ENCODE data around the gene CRYBA2.

Gene CRYBA2, protein sequence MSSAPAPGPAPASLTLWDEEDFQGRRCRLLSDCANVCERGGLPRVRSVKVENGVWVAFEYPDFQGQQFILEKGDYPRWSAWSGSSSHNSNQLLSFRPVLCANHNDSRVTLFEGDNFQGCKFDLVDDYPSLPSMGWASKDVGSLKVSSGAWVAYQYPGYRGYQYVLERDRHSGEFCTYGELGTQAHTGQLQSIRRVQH

DNA sequence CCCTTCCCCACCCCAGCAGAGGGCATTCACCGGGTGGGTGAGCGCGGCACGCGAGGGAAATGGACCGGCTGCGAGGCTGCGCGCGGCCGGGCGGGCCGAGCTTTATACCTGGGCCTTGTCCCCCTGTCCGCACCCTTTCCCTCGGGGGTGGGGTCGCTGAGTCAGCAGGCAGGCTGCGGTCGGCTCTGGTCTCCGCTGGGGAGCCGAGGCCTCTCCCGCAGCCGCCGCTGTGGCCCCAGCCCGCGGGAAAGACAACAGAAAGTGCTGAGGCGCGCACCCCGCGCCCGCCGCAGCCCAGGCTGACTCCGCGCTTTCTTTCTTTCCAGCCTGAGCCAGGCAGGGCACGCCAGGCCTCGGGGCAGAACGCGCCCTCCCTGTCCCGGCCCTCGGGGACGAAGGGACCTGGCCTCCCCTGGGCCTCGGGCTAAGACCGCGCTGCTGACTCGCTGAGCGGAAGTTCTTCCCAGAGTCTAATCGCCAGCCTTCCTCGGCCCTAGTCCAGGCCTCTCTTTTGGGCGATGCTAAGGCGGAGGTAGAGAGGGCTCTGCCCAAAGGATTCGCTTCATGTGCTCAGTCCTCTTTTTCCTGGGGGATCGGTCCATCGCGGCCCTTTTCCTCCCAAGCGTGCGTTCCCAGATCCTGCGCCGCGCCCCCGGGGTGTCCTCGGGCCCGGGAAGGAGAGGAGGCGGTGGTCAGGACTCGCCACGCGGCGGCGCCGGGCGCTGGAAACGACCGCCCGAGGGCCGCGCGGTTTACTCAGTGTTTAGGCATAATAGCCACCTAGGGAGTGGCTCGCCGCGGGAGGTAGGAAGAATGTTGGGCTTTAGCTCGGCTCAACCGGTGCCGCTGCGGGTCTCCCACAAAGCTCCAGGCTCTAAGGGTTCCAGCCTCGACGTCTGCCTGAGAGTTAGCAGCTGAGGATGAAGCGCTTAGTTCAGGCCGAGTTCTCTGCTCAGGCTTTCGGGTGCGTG is at the start of gene CRYBA2:
CRYBA2 (minus strand) TSS at position 78 of the 971 bp plus-strand sequence. CDS start 246 bp downstream, outside the sequence.
- DNase-seq: no peak

DNA sequence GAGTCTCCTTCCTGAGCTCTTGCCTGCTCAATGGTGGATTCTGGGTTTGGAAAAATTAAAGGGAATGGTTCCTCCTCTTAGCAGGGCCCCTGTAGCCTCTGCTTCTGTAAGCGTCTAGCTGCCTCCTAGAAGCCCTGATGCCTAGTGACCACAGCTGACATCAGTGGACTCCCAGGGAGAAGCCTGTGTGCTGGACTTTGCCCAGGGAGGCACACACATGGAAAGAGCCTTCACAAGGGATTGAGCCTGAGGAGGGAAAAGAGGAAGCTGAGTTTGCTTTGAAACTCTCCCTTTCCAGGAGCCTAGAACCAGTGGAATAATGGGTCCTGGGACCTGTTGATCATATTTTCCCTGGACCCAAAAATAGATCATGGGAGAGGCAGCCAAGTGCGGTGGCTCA is 49.5 kb upstream of the CRYBA2 start:
- DNase-seq: no peak

DNA sequence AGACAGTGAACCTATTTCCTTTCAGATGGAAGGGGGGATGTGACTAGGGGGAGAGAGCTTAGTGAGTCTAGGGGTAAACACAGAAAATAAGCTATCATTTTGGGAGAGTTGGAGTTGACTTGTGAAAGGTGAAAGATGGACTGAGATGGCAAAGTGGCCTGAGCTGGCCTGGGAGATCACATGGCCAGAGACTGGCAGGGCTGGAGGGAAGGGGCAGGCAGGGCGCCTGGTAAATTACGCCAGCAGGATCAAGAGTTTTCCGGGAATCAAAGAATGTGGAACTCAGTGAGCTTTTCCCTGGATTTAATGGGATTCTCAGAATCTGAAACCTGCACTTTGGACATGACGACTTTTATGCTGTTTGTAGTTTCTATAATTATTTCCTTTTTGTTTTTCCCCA is 48.9 kb upstream of the CRYBA2 start:
- DNase-seq: no peak

DNA sequence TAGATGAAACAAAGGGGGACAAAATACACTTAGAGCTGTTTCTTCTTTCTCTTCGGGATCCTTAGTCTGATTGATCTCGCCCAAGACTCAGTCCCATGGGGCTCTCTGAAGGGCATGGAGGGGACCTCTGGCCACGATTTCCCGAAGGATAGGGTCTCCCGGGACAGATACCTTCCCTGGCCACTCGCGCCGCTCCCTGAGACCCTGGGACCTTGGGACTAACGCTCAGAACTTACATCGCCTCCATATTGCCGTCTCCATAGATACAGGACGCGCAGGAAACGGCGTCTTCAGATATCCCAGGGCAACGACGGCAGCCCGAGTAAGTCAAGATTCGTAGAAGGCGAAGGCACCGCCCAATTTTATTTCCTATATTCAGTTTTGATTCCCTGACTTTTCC is 48.0 kb upstream of the CRYBA2 start, which contains the start of gene CFAP65:
CFAP65 (minus strand) TSS at position 265 of the 400 bp plus-strand sequence. CDS start 2,468 bp downstream, outside the sequence.
- DNase-seq: peak; percentile 42

DNA sequence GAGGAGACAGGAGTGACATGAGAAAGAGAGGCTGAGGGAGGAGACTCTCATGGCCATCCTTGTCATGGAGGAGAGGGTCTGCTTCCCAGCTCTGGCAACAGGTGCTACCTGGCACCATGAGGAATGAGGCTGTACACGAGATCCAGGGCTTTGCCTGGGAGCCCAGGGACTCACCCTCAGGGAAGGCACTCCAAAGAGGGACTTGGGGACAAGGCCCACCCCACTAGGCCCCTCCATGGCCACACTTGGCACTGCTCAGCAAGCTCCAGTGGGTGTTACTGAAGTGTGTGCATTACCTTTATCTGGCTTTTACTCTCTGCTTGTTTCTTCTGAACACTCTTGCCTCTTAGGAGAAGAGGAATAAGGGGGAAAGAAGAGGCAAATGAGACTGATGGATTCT is 45.4 kb upstream of the CRYBA2 start:
- DNase-seq: no peak

DNA sequence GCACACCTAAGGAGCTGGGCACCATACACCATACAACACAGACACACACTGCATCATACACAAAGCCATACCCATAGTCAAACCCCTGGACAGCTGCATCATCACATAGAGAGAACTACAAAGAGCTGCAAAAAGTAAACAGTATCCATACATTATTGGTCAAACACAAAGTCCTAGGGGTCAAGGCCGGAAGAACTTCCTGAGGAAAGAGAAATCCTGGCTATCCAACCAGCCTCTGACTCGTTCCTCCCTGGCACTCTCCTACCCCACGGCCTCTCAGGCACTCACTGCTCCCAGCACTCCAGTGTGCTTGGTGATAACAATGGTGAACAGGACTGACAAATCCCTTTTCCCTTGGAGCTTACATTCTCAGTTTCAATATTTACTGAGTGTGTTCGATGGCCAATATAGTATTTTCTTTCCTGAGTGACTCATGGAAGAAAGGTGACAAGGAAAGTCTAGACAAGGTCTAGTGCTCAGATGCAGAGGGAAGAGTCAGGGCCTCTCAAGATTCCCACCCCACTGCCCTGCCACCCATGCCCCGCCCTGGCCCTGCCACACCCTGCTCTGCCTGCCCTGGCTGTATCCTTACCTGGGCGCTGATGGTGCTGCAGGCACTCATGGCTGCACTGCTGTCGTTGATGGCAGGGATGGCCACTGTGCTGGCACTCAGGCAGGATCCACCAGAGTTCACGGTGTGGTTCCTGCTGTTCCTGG is 44.7 kb upstream of the CRYBA2 start:
- no peak for DNase-seq

DNA sequence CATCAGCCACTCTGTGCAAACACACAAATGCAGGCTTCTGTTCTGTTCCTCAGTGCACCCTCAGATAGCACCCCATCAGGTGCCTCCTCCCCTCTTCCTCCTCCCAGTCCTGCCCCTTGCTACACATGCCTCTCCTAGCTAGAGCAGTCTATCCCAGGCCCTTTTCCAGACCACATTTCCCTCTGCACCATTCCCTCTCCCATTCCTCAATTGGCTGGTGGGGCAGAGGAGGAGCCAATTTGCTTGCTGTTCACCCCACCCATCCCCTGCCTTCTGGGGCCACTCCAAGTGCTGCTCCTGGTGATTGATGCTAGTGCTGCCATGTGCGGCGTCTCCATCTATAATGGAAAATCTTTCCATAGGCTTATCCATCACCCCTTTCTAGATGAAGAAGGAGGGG is 42.7 kb upstream of the CRYBA2 start:
- DNase-seq: no peak

DNA sequence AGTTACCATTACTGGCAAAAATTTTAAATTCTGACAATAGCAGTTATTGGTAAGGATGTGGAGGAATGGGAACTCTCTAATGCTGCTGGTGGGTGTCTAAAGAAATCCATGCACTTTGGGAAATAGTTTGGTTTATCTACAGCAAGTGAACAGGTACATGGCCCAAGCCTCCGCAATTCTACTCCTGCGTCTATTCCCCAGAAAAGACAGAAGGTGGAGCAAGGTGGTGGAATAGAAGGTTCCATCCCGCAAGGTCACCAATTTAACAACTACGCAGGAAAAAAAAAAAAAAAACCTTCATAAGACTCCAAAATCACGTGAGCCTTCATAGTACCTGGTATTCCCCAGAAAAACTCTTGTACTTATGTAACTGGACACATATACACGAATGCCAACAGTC is 41.6 kb upstream of the CRYBA2 start:
- no peak for DNase-seq

DNA sequence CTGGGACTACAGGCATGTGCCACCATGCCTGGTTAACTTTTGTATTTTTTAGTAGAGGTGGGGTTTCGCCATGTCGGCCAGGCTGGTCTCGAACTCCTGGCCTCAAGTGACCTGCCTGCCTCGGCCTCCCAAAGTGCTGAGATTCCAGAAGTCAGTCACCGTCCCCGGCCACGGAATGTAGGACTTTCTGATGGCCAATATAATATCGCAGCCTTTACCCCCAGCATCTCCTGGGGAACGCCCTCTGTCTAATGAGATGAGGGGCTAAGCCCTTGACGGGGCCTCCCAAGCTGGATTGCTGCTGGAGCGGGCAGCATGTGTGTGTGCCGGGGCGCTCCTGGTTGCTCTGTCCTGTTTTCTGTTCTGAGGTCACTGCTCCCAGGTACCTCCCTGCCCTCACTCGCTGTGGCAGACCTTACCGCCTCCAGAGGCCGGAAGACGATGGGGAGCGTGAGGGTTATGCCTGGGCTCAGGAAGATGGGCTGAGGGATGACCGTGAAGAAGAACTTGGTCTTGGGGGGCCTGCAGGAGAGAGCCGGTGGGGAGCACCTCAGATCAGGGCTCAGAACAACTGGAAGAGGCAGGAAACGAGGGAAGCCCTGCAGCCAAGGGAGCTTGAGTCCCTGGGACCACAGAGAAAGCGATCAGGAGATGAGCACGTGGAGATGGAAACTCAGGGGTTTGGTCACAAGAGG is 39.0 kb upstream of the CRYBA2 start:
- no peak for DNase-seq

DNA sequence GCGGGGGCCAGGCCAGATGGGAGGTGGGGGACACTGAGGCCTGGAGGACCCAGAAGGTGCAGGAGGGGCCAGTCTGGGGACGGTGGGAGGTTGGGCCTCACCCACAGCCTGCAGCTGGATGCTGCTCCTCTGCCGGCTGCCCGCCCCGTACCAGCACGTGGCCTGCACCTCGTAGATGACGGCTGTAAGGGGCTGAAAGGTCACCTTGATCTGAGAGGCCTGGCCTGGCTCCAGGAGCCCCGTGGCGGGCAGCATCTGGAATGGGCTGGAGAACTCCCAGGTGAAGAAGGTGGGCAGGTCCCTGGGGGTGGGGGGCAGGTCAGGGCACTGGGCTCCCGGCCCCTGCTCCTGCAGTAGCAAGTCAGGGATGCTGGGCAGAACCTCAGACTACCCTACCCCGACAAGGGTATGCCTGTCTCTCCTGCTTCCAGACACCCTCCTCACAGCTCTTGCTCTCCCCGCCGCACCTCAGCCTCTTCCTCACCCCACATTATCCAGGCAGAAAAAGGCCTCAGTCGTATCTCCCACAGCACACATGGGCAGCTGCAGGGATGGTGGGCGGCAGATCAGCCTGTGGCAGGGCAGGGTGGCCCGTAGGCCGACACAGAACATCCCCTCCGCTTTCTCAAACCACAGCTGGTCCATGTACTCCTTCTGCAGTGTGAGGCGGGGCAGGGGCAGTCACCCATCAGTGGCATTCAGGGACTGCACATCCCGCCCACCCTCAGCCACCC is 38.0 kb upstream of the CRYBA2 start:
- no peak for DNase-seq

DNA sequence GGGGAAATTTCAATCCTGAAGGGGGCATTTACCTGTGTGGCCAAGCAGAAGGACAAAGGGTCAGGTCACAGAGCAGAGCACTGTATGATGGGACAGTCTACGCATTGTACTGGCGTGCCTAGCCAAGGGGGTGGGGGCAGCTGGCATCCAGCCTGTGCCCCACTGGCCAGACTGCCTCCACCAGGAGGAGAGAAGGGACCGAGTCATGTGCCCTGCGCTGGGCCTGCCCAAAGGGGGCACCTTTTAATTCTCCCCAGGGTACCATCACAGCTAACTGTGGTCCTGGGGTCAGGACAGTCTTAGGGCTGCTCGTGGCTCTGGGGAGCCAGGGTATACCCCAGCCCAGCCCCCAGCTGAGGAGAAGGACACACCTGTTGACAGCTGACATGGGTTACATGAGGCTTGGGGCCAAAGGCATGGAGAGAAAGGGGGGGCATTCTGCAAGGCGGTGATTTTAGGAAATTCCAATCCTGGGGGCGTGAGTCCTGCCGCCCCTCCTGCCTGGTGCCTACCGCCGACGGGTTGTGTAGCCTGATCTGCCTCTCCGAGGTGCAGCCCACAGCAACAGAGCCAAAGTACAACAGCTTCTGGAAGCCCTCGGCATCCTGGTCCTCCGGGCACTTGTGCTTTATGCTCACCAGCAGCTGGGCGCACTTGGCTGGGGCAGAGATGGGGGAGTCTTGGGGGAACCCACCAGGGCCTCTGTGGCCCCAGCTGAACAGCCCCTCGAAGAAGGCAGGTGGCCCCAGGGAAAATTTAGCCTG is 37.1 kb upstream of the CRYBA2 start:
- no peak for DNase-seq

DNA sequence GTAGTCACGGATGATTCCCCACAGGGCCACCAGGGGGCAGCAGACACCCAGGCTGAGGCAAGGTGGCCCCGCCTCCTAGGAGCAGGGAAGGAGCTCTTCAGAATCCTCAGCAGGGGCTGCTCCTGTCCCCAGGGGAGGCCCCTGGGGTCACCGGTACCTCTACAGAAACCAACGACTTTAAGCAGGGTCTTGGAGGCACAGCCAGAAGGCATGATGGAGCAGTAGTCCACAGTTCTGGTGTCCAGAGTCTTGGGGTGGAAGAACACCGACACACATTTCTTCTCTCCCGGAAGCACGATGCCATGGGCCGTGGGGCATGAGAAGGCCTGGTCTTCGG is 36.6 kb upstream of the CRYBA2 start:
- peak; percentile 76 for DNase-seq

DNA sequence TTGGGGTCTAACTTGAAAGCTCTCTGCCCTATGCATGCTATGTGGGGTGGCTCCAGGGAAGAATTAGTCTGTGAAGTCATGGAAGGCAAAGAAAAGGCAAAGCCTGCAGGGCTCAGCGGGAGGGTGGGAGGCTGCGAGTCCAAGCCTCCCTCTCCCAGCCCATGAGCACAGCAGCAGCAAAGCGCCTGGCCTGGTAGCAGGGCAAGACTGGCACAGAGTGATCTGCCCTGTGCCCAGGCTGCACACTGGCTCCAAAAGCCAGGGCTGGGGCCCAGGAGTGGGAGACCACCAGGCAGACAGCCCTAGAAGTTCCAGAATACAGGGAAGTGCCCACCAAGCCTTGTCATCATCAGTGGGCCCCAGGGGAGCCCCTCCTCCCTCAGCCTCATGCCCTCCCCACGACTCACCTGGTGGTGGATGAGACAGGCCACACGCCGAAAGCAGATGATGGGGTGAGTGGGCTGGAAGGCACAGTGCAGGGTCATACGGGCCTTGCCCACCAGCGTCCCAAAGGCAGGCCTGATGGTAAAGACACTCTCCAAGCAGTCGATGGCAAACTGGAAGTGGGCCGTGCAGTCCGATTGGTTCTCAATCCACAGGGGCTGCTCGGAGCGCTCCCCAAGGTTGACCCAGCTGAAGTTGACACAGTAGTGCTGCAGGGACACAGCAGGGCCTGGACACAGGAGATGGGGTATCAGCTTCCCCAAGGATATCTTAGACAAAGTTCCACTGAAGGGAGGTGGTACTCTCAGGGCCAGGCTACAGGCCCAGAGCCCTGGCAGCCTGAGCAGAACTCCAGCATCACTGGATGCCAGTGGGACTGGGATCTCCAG is 36.0 kb upstream of the CRYBA2 start:
- DNase-seq: no peak

DNA sequence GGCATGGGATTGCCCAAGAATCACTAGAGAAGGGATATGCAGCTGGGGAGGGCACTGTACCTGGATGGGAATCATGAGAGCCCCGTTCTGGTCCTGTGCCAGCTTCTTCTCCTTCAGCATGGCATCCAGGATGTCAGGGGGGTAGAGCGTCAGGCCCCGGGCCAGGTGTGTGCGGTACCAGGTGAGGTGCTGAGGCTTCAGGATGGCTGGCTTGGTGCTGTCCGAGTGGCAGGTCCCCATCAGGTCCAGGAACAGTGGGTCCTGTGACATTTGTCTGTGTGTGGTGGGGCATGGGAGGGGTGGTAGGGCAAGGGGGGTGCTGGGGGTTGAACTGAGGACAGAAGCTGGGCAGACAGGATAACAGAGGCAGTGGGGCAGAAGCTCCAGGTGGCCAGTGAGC is 34.9 kb upstream of the CRYBA2 start:
- DNase-seq: no peak

DNA sequence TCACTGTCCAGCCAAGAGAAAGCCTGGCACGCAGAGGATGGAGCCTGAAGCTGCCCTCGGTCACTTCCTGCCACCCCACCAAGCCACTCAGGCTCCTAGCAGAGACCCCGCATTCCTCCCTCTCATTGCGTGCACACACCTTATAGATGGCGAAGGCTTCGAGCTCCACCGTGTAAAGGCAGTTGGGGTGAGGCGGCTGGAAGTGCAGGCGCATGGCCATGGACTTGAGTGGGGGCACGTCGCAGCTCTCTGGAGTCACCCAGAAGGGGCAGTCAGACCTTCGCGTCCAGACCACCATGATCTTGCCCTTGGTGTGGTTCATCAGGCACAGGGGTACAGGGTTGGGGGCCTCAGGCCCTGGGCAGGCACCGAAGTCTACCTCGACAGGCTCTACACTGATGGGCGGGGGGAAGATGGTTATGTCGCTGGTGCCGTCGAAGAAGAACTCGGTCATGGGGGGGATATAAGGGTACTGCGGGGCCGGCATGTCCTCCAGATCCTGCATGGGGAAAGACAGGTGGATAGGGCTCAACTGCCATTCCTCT is 34.4 kb upstream of the CRYBA2 start:
- DNase-seq: no peak

DNA sequence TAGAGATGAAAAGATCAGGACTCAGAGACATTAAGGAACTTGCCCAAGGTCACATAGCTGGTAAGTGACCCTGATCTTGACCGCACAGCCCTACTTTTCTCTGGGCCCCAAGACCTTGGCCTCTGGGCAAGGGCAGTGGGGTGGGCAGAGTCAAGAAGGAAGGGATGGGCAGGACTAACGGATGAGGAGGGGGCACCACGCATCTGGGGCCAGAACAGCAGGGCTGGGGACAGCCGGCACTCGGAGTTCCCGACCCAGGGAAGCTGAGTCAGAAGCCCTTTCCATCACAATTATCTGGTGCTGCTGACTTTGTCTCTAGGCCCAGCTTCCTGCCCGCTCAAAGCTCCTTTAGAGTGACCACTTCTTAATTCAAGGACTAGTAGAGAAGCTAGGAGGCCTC is 33.7 kb upstream of the CRYBA2 start:
- no peak for DNase-seq

DNA sequence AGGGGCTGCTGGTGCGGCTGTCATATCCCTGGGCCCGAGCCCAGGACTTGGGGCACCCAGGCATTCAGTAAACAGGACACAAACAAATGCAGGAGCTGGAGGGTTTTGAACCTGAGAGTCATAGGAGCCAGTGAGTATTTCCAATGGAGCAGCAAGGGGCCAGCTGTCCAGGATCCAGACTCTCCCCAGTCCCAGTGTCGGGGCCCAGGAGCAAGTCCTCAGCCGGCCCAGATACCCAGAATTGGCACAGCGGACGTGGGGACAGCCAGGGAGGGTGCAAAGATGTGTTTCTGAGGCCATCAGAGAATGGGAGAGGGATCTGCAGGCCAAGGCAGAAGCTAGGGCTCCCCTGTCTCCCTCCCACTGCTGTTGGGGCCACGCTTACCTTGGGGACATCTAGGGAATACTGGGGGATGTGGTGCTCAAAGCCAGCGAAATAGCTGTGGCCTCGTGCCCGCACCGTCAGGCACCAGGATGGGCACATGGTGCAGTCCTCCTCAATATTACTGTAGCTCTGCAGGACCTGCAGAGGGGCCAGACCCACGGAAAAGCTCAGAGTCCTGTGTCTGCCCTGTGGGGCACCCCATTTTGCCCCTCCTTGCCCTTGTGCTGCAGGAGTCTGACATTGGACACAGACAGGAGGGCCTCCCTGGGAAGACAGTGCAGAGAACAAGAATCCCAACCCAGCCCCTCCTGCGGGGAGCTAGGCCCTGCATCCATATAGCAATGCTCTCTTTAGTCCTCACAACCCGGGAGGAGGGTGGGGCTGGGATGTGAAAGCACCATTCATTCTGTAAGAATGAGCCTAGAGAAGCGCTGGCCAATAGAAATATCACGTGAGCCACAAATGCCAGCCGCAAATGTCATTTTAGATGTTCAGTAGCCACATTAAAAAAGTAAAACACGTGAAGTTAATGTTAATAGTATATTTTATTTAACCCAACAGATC is 32.7 kb upstream of the CRYBA2 start:
- no peak for DNase-seq

DNA sequence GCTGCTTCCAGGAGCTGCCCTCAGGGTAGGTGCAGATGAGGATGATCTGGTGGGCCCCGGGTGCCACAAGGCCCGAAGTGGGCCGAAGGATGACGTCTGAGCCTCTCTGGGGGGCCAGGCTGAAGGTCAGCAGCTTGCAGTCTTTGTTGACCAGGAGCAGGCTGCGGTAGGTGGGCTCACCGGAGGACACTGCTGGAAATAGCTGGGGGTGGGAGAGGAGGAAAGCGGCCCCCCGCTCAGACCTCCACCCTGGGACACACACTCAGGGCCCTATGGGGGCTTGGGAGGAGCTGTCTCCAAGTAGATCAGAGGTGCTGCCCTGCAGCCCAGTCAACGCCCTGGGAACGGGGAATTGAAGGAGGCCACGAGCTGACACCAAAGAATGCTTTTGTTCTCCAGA is 30.8 kb upstream of the CRYBA2 start:
- DNase-seq: no peak

DNA sequence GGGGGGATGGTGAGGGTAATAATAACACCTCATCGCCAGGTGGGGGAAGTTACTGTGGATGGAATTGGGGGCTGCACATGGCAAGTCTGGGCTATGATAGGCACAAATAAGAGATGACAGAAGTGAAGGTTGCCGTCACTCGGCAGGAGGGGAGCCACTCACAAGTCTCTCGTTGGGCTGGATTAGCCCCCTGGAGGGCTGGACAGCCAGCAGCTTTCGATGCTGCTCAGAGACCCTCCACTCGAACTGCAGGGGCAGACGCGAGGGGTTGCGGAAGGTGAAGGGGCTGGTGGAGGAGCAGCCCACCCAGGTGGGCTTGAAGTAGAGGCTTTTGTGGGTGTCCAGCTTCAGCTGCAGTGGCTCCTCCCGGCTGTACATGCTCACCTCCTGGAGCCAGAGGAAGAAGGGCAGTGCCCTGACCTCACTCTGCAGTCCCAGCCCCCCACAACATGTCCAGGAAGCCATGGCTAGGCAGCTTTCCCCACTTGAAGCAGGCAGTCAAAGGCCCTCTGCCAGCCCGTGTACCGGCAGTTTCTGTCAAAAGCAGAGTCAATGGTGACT is 29.9 kb upstream of the CRYBA2 start:
- DNase-seq: no peak
